ENCODE data around the gene EHD4.

- TF ChIP-seq CTCF (conservative IDR thresholded peaks at IDR 0.05): no peak
- no peak for TF ChIP-seq ZFX (IDR thresholded peaks at IDR 0.05)
Measured at GRCh38 chr15:41847206-41847605, 125.2 kb downstream of the EHD4 start.
